ENCODE data around the gene SMAD4. TPM values are rescaled to one million over a fixed set of nuclear protein-coding genes. Genes with fewer than 3 reads are reported as not detected.

SMAD4 gene
- total RNA-seq, 1 donor from 2014 or later, result 121 TPM

- peaks cover 7% of the 10 kb centered on the region for H3K4me1 Mint-ChIP-seq (ENCODE audit: low read depth, unreplicated experiment)
- no peak overlapping the region for H3K27ac Mint-ChIP-seq (ENCODE audit: unreplicated experiment)
- no peak overlapping the region for H3K4me3 Mint-ChIP-seq (ENCODE audit: unreplicated experiment)
- DNase-seq, result no peak
- no peaks in the 10 kb centered on the region for H3K36me3 Mint-ChIP-seq (ENCODE audit: unreplicated experiment)
- H3K9me3 Mint-ChIP-seq (ENCODE audit: unreplicated experiment), result no peaks in the 10 kb centered on the region
- no peak for TF ChIP-seq CTCF (IDR thresholded peaks at IDR 0.05; ENCODE audit: partially characterized antibody, unreplicated experiment)
- no peaks in the 10 kb centered on the region for H3K27me3 Mint-ChIP-seq (ENCODE audit: unreplicated experiment)
These were observed 42.7 kb downstream of the SMAD4 start for GRCh38 chr18:51072586-51073313.

DNA sequence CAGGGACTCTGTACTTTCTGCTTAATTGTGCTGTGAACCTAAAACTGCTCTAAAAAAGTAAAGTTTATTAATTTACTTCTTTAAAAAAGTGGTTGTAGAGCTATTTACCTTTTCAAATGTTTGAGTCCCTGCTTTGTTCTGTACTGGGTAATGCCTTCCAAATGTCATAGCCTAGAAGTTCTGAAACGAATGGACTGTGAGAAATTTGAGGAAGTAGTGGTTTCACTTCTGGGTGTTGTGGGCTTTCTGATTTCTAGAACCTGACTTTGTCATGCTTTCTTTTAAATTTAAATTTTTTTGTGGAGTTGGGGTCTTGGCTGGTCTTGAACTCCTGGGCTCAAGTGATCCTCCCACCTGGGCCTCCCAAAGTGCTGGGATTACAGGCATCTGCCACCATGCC, 44.6 kb downstream of the SMAD4 start:
- no peak for TF ChIP-seq CTCF (IDR thresholded peaks at IDR 0.05; ENCODE audit: partially characterized antibody, unreplicated experiment)
- Mint-ChIP-seq H3K36me3 (ENCODE audit: unreplicated experiment) (no peaks in the 10 kb centered on the region), H3K4me3 (ENCODE audit: unreplicated experiment) (no peak overlapping the region), H3K27me3 (ENCODE audit: unreplicated experiment) (no peaks in the 10 kb centered on the region), H3K4me1 (ENCODE audit: low read depth, unreplicated experiment) (peaks cover 7% of the 10 kb centered on the region), H3K27ac (ENCODE audit: unreplicated experiment) (no peak overlapping the region), H3K9me3 (ENCODE audit: unreplicated experiment) (no peaks in the 10 kb centered on the region)
- DNase-seq, result no peak

DNA sequence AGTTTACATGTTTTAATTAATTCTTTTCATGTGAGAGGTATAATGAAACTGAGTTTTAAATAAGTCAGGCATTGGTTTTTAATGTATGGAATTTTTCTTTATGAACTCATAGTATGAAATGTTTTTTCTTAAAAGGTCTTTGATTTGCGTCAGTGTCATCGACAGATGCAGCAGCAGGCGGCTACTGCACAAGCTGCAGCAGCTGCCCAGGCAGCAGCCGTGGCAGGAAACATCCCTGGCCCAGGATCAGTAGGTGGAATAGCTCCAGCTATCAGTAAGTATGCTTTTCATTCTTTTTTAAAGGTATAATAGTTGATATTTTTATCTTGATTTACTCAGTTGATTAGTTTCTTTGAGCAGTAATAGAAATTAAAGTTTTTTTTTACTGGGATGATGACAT, 46.5 kb downstream of the SMAD4 start:
- DNase-seq, result peak; percentile 45
- H3K27me3 Mint-ChIP-seq (ENCODE audit: unreplicated experiment), result no peaks in the 10 kb centered on the region
- H3K4me1 Mint-ChIP-seq (ENCODE audit: low read depth, unreplicated experiment), result peaks cover 7% of the 10 kb centered on the region
- H3K36me3 Mint-ChIP-seq (ENCODE audit: unreplicated experiment), result no peaks in the 10 kb centered on the region
- H3K27ac Mint-ChIP-seq (ENCODE audit: unreplicated experiment), result peak overlapping the region; percentile 53
- no peak for TF ChIP-seq CTCF (IDR thresholded peaks at IDR 0.05; ENCODE audit: partially characterized antibody, unreplicated experiment)
- H3K9me3 Mint-ChIP-seq (ENCODE audit: unreplicated experiment), result no peaks in the 10 kb centered on the region
- no peak overlapping the region for H3K4me3 Mint-ChIP-seq (ENCODE audit: unreplicated experiment)

- Mint-ChIP-seq H3K9me3 (ENCODE audit: unreplicated experiment) (no peaks in the 10 kb centered on the region), H3K27ac (ENCODE audit: unreplicated experiment) (no peak overlapping the region), H3K27me3 (ENCODE audit: unreplicated experiment) (no peaks in the 10 kb centered on the region), H3K4me3 (ENCODE audit: unreplicated experiment) (no peak overlapping the region), H3K36me3 (ENCODE audit: unreplicated experiment) (no peaks in the 10 kb centered on the region), H3K4me1 (ENCODE audit: low read depth, unreplicated experiment) (peaks cover 7% of the 10 kb centered on the region)
- no peak for DNase-seq
- TF ChIP-seq CTCF (IDR thresholded peaks at IDR 0.05; ENCODE audit: partially characterized antibody, unreplicated experiment), result no peak
These were observed 47.2 kb downstream of the SMAD4 start for GRCh38 chr18:51077217-51077616.

GRCh38 chr18:51078026-51078425, 48.0 kb downstream of the SMAD4 start:
- Mint-ChIP-seq H3K4me1 (ENCODE audit: low read depth, unreplicated experiment) (peaks cover 7% of the 10 kb centered on the region), H3K9me3 (ENCODE audit: unreplicated experiment) (no peaks in the 10 kb centered on the region), H3K4me3 (ENCODE audit: unreplicated experiment) (no peak overlapping the region), H3K27ac (ENCODE audit: unreplicated experiment) (no peak overlapping the region), H3K36me3 (ENCODE audit: unreplicated experiment) (no peaks in the 10 kb centered on the region), H3K27me3 (ENCODE audit: unreplicated experiment) (no peaks in the 10 kb centered on the region)
- DNase-seq, result no peak
- no peak for TF ChIP-seq CTCF (IDR thresholded peaks at IDR 0.05; ENCODE audit: partially characterized antibody, unreplicated experiment)
